Smooth muscle cell (in vitro differentiated cells): ENCODE measurements around the gene EEF2K. TPM values are rescaled to one million over a fixed set of nuclear protein-coding genes. Genes with fewer than 3 reads are reported as not detected.
A peak's percentile ranks its signal among the peaks of the same experiment; 100 is the strongest.

Source experiments
- DNase-seq: peaks from one replicate; lab custom pipeline; 2025; ENCODE audit not compliant: unreplicated experiment; lab: John Stamatoyannopoulos, UW
- H2AFZ ChIP-seq: fragments of 200-600 bp; sonication (generic); 2 replicates; pipeline ENCODE4 v1.6.0; 2016; ENCODE audit warnings: antibody characterized with exemption, low read depth, mild to moderate bottlenecking
- H3F3A ChIP-seq: fragments of 200-600 bp; sonication (generic); 2 replicates; pipeline ENCODE4 v1.6.0; 2017; ENCODE audit warnings: antibody characterized with exemption, low read depth
- H3K27ac ChIP-seq: fragments of 200-600 bp; sonication (generic); 2 replicates; pipeline ENCODE4 v1.5.1; 2016; ENCODE audit warnings: low read depth, mild to moderate bottlenecking
- H3K27me3 ChIP-seq: fragments of 200-600 bp; sonication (generic); 2 replicates; pipeline ENCODE4 v1.6.1; 2016; ENCODE audit warnings: low read depth, mild to moderate bottlenecking
- H3K36me3 ChIP-seq: fragments of 200-600 bp; sonication (generic); 2 replicates; pipeline ENCODE4 v1.5.1; 2016; ENCODE audit warnings: low read depth
- H3K4me1 ChIP-seq: fragments of 200-600 bp; sonication (generic); 2 replicates; pipeline ENCODE4 v1.5.1; 2016; ENCODE audit warnings: low read depth
- H3K4me2 ChIP-seq: fragments of 200-600 bp; sonication (generic); 2 replicates; pipeline ENCODE4 v1.6.0; 2016; ENCODE audit warnings: mild to moderate bottlenecking
- H3K4me3 ChIP-seq: fragments of 200-600 bp; sonication (generic); 2 replicates; pipeline ENCODE4 v1.5.1; 2016; ENCODE audit warnings: mild to moderate bottlenecking
- H3K79me2 ChIP-seq: fragments of 200-600 bp; sonication (generic); 2 replicates; pipeline ENCODE4 v1.6.0; 2016; ENCODE audit warnings: low read depth, mild to moderate bottlenecking
- H3K9ac ChIP-seq: fragments of 200-600 bp; sonication (generic); 2 replicates; pipeline ENCODE4 v1.6.0; 2016; ENCODE audit warnings: low read depth
- H3K9me3 ChIP-seq: fragments of 200-600 bp; sonication (generic); replicated peaks from 2 replicates; pipeline ENCODE4 v1.5.1; 2016; ENCODE audit warnings: low read depth
- H4K20me1 ChIP-seq: fragments of 200-600 bp; sonication (generic); 2 replicates; pipeline ENCODE4 v1.6.0; 2016; ENCODE audit warnings: low read depth
- whole genome bisulfite sequencing: methylation state at CpG from one replicate; pipeline ENCODE4 v1.1.7; 2016; ENCODE audit warnings: low lambda C conversion rate; 5-methylcytosine and 5-hydroxymethylcytosine counted together
- polyA plus RNA-seq: library from polyadenylated mRNA; unstranded; fragments of >200 nt; fragmentation: Nextera tagmentation; extraction: Ambion mirVana; gene quantifications from 2 replicates; pipeline ENCODE4 v1.2.1, GENCODE V29; 2016
- total RNA-seq: library from RNA; depleted of rRNA; stranded (reverse); fragments of >200 nt; gene quantifications from 2 replicates; pipeline ENCODE4 v1.2.3, GENCODE V29; 2014
- TF ChIP-seq, protein P1 (sequence below): fragments of 200-600 bp; sonication (generic); IDR thresholded peaks from 2 replicates; pipeline ENCODE4 v1.5.1; 2017; ENCODE audit warnings: borderline replicate concordance, mild to moderate bottlenecking, antibody characterized with exemption; ENCODE audit not compliant: insufficient read depth, poor library complexity, severe bottlenecking

EEF2K gene
- total and polyA plus RNA-seq, 2 experiments from 2014 or later = 8.7 to 12.8 TPM

GRCh38 chr16:22296225-22297113, 90.4 kb downstream of the EEF2K start:
- H3K27ac ChIP-seq = no peak overlapping the region
- peak overlapping the region; percentile 80 for H2AFZ ChIP-seq
- no peaks in the 10 kb centered on the region for H3K36me3 ChIP-seq
- peaks cover 5% of the 10 kb centered on the region for H3F3A ChIP-seq
- DNase-seq = no peak
- peaks cover 30% of the 10 kb centered on the region for H4K20me1 ChIP-seq
- TF ChIP-seq, protein P1, sequence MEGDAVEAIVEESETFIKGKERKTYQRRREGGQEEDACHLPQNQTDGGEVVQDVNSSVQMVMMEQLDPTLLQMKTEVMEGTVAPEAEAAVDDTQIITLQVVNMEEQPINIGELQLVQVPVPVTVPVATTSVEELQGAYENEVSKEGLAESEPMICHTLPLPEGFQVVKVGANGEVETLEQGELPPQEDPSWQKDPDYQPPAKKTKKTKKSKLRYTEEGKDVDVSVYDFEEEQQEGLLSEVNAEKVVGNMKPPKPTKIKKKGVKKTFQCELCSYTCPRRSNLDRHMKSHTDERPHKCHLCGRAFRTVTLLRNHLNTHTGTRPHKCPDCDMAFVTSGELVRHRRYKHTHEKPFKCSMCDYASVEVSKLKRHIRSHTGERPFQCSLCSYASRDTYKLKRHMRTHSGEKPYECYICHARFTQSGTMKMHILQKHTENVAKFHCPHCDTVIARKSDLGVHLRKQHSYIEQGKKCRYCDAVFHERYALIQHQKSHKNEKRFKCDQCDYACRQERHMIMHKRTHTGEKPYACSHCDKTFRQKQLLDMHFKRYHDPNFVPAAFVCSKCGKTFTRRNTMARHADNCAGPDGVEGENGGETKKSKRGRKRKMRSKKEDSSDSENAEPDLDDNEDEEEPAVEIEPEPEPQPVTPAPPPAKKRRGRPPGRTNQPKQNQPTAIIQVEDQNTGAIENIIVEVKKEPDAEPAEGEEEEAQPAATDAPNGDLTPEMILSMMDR = no peak
- H3K4me1 ChIP-seq = peaks cover 5% of the 10 kb centered on the region
- peak overlapping the region; percentile 90 for H3K4me3 ChIP-seq
- H3K9me3 ChIP-seq = no peaks in the 10 kb centered on the region
- peaks cover 21% of the 10 kb centered on the region for H3K79me2 ChIP-seq
- WGBS = 11% methylated on average over 17 of the region's 17 CpGs
- H3K4me2 ChIP-seq = peak overlapping the region; percentile 90
- H3K27me3 ChIP-seq = no peaks in the 10 kb centered on the region
- peak overlapping the region; percentile 62 for H3K9ac ChIP-seq

DNA sequence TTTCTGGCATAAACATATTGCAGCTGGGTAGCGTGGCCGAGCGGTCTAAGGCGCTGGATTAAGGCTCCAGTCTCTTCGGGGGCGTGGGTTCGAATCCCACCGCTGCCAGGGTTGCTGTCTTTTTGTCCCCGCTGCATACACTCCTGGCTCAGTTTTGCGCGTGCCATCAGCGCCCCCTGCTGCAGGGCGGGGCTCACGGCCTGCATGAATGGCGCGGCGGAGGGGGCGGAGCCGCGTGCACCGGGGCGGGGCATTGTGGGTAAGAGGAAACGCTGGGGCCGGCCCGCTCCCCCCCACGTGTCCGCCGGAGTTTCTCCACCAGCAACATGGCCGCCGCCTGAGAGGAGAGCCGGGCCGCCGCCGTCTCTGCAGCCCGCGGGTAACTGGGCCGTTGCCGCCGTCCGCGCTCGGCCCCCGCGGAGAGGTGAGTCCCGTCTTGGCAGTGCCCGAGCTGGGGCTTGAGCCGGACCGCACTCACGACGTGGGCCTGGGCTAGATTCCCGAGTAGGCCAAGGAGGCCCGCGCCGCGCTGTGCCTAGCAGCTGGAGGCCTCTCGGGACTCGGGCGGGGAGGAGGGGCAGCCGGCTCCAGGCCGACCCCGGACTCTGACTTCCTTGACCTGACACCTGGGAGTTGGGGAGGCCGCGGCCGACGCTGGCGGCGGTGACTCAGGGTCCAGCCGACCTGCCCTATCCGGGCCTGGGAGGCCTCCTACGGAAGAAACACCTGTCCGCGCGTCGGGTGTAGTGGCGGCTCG, 91.2 kb downstream of the EEF2K start, which contains the start of gene POLR3E:
Gene POLR3E (plus strand): TSS at position 296 of the 757 bp plus-strand sequence. CDS start 5,560 bp downstream, outside the sequence.
- Histone ChIP-seq H3K9ac (peak within 1 kb of the TSS; percentile 96), H3K27ac (peak within 1 kb of the TSS; percentile 96), H3K79me2 (peaks cover 28% of the 10 kb centered on the region), H3K9me3 (no peaks in the 10 kb centered on the region), H3K27me3 (no peaks in the 10 kb centered on the region), H2AFZ (peak within 1 kb of the TSS; percentile 80), H4K20me1 (peaks cover 39% of the 10 kb centered on the region), H3K4me1 (no peaks in the 10 kb centered on the region), H3K4me2 (peak within 1 kb of the TSS; percentile 90), H3K4me3 (peak within 1 kb of the TSS; percentile 90), H3F3A (peaks cover 5% of the 10 kb centered on the region), H3K36me3 (no peaks in the 10 kb centered on the region)
- TF ChIP-seq, protein P1 = peak; percentile 84
- peak; percentile 99 for DNase-seq
- WGBS = 1% methylated on average over 64 of the region's 76 CpGs

DNA sequence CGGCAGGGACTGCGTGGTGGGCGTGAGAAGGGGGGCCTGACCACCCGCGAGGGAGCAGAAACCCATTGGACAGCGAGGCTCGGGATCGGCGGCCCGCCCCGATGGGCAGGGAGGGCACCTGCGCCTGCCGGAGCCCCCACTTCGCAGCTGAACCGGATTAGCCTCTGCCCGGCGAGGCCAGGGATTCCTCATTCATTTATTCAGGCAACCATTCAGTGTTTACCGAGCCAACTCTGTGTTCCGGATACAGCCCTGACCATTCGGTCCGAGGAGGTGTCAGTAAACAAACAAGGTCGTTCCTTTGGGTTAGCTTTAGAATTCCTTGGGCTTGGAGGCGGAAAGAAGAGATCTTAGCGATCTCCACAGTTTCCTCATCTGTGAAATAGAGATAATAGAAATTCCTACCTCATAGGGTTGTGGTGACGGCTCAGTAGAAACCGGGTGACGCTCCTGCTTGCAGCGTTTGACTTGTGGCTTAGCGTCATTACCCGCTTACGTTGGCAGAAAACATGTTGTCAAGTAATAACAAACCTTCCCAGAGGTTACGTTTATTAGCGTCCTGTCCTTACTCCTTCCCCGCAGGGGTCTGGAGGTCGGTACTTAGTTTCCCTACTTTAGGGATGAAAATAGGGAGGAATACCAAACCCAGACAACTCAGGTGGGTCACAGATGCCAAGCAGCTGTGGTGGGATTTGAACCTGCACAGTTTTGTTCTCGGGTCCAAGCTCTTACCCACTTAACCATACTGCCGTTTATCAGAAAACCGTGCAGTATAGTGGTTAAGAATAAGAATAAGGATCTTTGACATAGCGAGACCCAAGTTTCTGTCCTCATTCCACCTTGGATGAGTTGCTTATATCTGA, 92.0 kb downstream of the EEF2K start:
- Histone ChIP-seq H3F3A (peaks cover 5% of the 10 kb centered on the region), H2AFZ (peak overlapping the region; percentile 59), H3K9ac (peak overlapping the region; percentile 96), H4K20me1 (peaks cover 47% of the 10 kb centered on the region), H3K27ac (peak overlapping the region; percentile 96), H3K9me3 (no peaks in the 10 kb centered on the region), H3K79me2 (peaks cover 33% of the 10 kb centered on the region), H3K4me2 (peak overlapping the region; percentile 87), H3K27me3 (no peaks in the 10 kb centered on the region), H3K36me3 (no peaks in the 10 kb centered on the region), H3K4me3 (peak overlapping the region; percentile 90), H3K4me1 (no peaks in the 10 kb centered on the region)
- WGBS = 6% methylated on average over 29 of the region's 39 CpGs
- TF ChIP-seq, protein P1 = no peak
- peak; percentile 47 for DNase-seq
